Activated CD4-positive, alpha-beta T cell treated with anti-CD3 and anti-CD28 coated beads for 4 hours (primary cell): ENCODE results near the gene C6orf47.

Experiments
- DNase-seq, 2 donors: peaks; one replicate each; pipeline ENCODE4 v3.0.0-alpha.2; 2020

C6orf47 gene

GRCh38 chr6:31609519-31610406, 50.8 kb downstream of the C6orf47 start:
- DNase-seq: no peak
